ENCODE data around the gene RASGRF1.

- TF ChIP-seq CTCF (IDR thresholded peaks at IDR 0.05; ENCODE audit: low read depth, low read length) (no peak), POLR2A (IDR thresholded peaks at IDR 0.05; ENCODE audit: extremely low read depth, insufficient read length) (no peak)
- TF ChIP-seq, protein P1, sequence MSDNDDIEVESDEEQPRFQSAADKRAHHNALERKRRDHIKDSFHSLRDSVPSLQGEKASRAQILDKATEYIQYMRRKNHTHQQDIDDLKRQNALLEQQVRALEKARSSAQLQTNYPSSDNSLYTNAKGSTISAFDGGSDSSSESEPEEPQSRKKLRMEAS (IDR thresholded peaks at IDR 0.05; ENCODE audit: low read depth, low read length): no peak
Measured at GRCh38 chr15:79075256-79075655, 15.3 kb downstream of the RASGRF1 start.

Measured in NB4 (cell line).